ENCODE data around the gene CDK5RAP1. TPM values are rescaled to one million over a fixed set of nuclear protein-coding genes. Genes with fewer than 3 reads are reported as not detected.

CDK5RAP1 gene
- total RNA-seq, 2 donors from 2014 or later = 19.4 to 25.0 TPM

- intact Hi-C loops (cut with DNase I) = no loop called here
- ATAC-seq (no peak), DNase-seq (no peak)
Measured at GRCh38 chr20:33311996-33312395, 89.3 kb downstream of the CDK5RAP1 start.

GRCh38 chr20:33311011-33311410 lies 90.3 kb downstream of the CDK5RAP1 start:
- no peak for ATAC-seq
- no peak for DNase-seq
- intact Hi-C loops (cut with DNase I) = no loop called here

GRCh38 chr20:33310327-33310899 lies 90.9 kb downstream of the CDK5RAP1 start:
- intact Hi-C loops (cut with DNase I) = no loop called here
- DNase-seq = no peak
- ATAC-seq = peak in 1 of 2 donors; percentile 88

GRCh38 chr20:33309631-33310030 lies 91.7 kb downstream of the CDK5RAP1 start:
- intact Hi-C loops (cut with DNase I) = no loop called here

More at GRCh38 chr20:33309631-33310030, 91.7 kb downstream of the CDK5RAP1 start:
- ATAC-seq (no peak), DNase-seq (no peak)

Other genes starting within 250 kb of the CDK5RAP1 start
- gene BPIFA2, start 233.4 kb downstream of the CDK5RAP1 start, total RNA-seq = not detected
- not detected for gene BPIFA3, start 184.2 kb downstream of the CDK5RAP1 start, total RNA-seq
- not detected for gene BPIFA1, start 165.5 kb downstream of the CDK5RAP1 start, total RNA-seq
- gene BPIFB1, start 118.3 kb downstream of the CDK5RAP1 start, total RNA-seq = not detected
- 100 to 1,000 TPM; 134 to 148 TPM for gene SNTA1, start 42.2 kb upstream of the CDK5RAP1 start, total RNA-seq
- 10 to 100 TPM in 1 of 2 donors, 1 to 10 TPM in 1; 8.3 to 10.7 TPM for gene CBFA2T2, start 88.6 kb upstream of the CDK5RAP1 start, total RNA-seq